ENCODE data around the gene HUNK. TPM values are rescaled to one million over a fixed set of nuclear protein-coding genes. Genes with fewer than 3 reads are reported as not detected.

Gene HUNK
- total and polyA plus RNA-seq, 2 donors (not counting 1 experiment from before 2014, with no cell fraction given), result 0.01 to 0.07 TPM

DNA sequence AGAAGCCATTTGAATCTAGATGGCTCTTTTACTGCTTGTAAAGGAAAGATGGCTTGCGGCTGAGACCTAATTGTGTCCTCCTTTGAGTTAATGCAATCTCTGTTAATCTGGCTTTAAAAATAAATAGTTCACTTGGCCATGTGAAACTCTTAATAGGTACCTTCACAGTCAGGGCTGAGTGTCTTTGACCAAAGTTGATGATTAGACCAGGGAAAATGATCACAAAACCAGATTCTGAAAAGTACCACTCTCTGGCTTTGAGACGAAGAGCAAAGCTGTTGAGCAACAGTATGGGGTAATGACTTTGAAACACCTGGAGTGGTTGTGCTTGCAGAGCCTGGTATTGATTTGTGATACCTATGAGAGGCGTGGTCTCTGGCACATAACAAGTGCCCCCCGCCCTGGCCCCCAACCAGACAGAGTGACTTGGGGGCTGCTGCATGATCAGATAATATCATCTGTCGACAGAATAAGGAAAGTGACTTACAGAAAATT, 4.7 kb downstream of the HUNK start:
- 91% methylated on average over 3 of the region's 5 CpGs for WGBS (ENCODE audit: insufficient coverage)
- H3K27ac ChIP-seq (ENCODE audit: low read length in 2 of 2), result no peak overlapping the region
- no peak for TF ChIP-seq EZH2 (IDR thresholded peaks at IDR 0.05; ENCODE audit: borderline replicate concordance, insufficient read depth, low read depth, low read length, poor library complexity, severe bottlenecking)
- no peak for TF ChIP-seq CTCF (IDR thresholded peaks at IDR 0.05)
- CTCF ChIA-PET, result no interaction called here
- H3K4me3 ChIP-seq (ENCODE audit: control extremely low read depth in 1 of 5, extremely low read depth in 1 of 5, insufficient read depth in 1 of 5, low read depth in 2 of 5, low read length in 4 of 5), result no peak overlapping the region
- H3K4me2 ChIP-seq (replicated peaks; ENCODE audit: low read depth, low read length, poor library complexity, severe bottlenecking), result no peak overlapping the region
- no peaks in the 10 kb centered on the region for H4K20me1 ChIP-seq (ENCODE audit: control insufficient read depth, insufficient read depth, low read length, poor library complexity, severe bottlenecking)
- DNase-seq, result no peak
- intact Hi-C loops (cut with micrococcal nuclease), result no loop called here
- Mint-ChIP-seq H3K27ac (no peak overlapping the region), H3K27me3 (peaks cover 48% of the 10 kb centered on the region), H3K9me3 (ENCODE audit: insufficient read depth) (no peaks in the 10 kb centered on the region), H3K4me1 (peaks cover 2% of the 10 kb centered on the region), H3K4me3 (no peak overlapping the region)
- H3K4me1 ChIP-seq (ENCODE audit: control insufficient read depth in 2 of 2, insufficient read depth in 2 of 2, low read length in 2 of 2), result peaks cover 8 to 16% of the 10 kb centered on the region in 2 donors
- no peak for ATAC-seq (ENCODE audit: low read depth)
- no peaks in the 10 kb centered on the region for H3K79me2 ChIP-seq (ENCODE audit: control insufficient read depth, insufficient read depth, low read length)
- POLR2A ChIA-PET, result no interaction called here
- peaks cover 0 to 44% (median 7%) of the 10 kb centered on the region in 4 experiments for H3K27me3 ChIP-seq (replicated peaks in 1 of 4; ENCODE audit: control extremely low read depth in 1 of 4, control insufficient read depth in 3 of 4, insufficient read depth in 4 of 4, low read length in 3 of 4)
- H3K36me3 ChIP-seq (replicated peaks in 1 of 2; ENCODE audit: control extremely low read depth in 1 of 2, control insufficient read depth in 1 of 2, extremely low read depth in 1 of 2, insufficient read depth in 2 of 2, low read length in 1 of 2), result no peaks in the 10 kb centered on the region
- no peak overlapping the region for H3K9ac ChIP-seq (ENCODE audit: low read length)
- H2AFZ ChIP-seq (ENCODE audit: insufficient read depth, low read depth, low read length, poor library complexity, severe bottlenecking), result no peak overlapping the region
- H3K9me3 ChIP-seq (ENCODE audit: control extremely low read depth in 1 of 3, control insufficient read depth in 2 of 3, insufficient read depth in 1 of 3, low read length in 2 of 3), result peaks cover 0 to 5% (median 0%) of the 10 kb centered on the region in 3 donors

- ChIA-PET CTCF (no interaction called here), POLR2A (no interaction called here)
- no peak overlapping the region for H3K27ac ChIP-seq (ENCODE audit: low read length in 2 of 2)
- no peak overlapping the region for H3K4me2 ChIP-seq (replicated peaks; ENCODE audit: low read depth, low read length, poor library complexity, severe bottlenecking)
- Mint-ChIP-seq H3K27ac (no peak overlapping the region), H3K9me3 (ENCODE audit: insufficient read depth) (peaks cover 2% of the 10 kb centered on the region), H3K27me3 (peaks cover 50% of the 10 kb centered on the region), H3K4me1 (peaks cover 1% of the 10 kb centered on the region), H3K4me3 (no peak overlapping the region)
- no peak for TF ChIP-seq EZH2 (IDR thresholded peaks at IDR 0.05; ENCODE audit: borderline replicate concordance, insufficient read depth, low read depth, low read length, poor library complexity, severe bottlenecking)
- no peak for TF ChIP-seq CTCF (IDR thresholded peaks at IDR 0.05)
- ATAC-seq (ENCODE audit: low read depth), result no peak
- H3K4me3 ChIP-seq (ENCODE audit: control extremely low read depth in 1 of 5, extremely low read depth in 1 of 5, insufficient read depth in 1 of 5, low read depth in 2 of 5, low read length in 4 of 5), result no peak overlapping the region
- peaks cover 5 to 13% of the 10 kb centered on the region in 2 donors for H3K4me1 ChIP-seq (ENCODE audit: control insufficient read depth in 2 of 2, insufficient read depth in 2 of 2, low read length in 2 of 2)
- WGBS (ENCODE audit: insufficient coverage), result 69% methylated on average over 1 of the region's 2 CpGs
- H3K79me2 ChIP-seq (ENCODE audit: control insufficient read depth, insufficient read depth, low read length), result no peaks in the 10 kb centered on the region
- no peaks in the 10 kb centered on the region for H3K36me3 ChIP-seq (replicated peaks in 1 of 2; ENCODE audit: control extremely low read depth in 1 of 2, control insufficient read depth in 1 of 2, extremely low read depth in 1 of 2, insufficient read depth in 2 of 2, low read length in 1 of 2)
- H3K27me3 ChIP-seq (replicated peaks in 1 of 4; ENCODE audit: control extremely low read depth in 1 of 4, control insufficient read depth in 3 of 4, insufficient read depth in 4 of 4, low read length in 3 of 4), result peaks cover 0 to 35% (median 6%) of the 10 kb centered on the region in 4 experiments
- H3K9ac ChIP-seq (ENCODE audit: low read length), result no peak overlapping the region
- intact Hi-C loops (cut with micrococcal nuclease), result no loop called here
- DNase-seq, result no peak
- H4K20me1 ChIP-seq (ENCODE audit: control insufficient read depth, insufficient read depth, low read length, poor library complexity, severe bottlenecking), result no peaks in the 10 kb centered on the region
- peaks cover 0 to 5% (median 0%) of the 10 kb centered on the region in 3 donors for H3K9me3 ChIP-seq (ENCODE audit: control extremely low read depth in 1 of 3, control insufficient read depth in 2 of 3, insufficient read depth in 1 of 3, low read length in 2 of 3)
- no peak overlapping the region for H2AFZ ChIP-seq (ENCODE audit: insufficient read depth, low read depth, low read length, poor library complexity, severe bottlenecking)
Observed at GRCh38 chr21:31878831-31879230, 6.0 kb downstream of the HUNK start.

Data from B cell (primary cell).